Nephron (organoid): Measurements from ENCODE around the gene YWHAE.

Experiments
- H3K27ac Mint-ChIP-seq, 3 experiments: 2 replicates each; pipeline ENCODE4 v1.8.0; 2020; ENCODE audit warnings: mixed read lengths in 3 of 3, mild to moderate bottlenecking in 2 of 3, moderate library complexity in 1 of 3
- H3K27me3 Mint-ChIP-seq: 2 replicates; pipeline ENCODE4 v1.8.0; 2021; ENCODE audit warnings: low read depth, mild to moderate bottlenecking, moderate library complexity, mixed read lengths
- H3K36me3 Mint-ChIP-seq: 2 replicates; pipeline ENCODE4 v1.8.0; 2020; ENCODE audit warnings: low read depth, mixed read lengths
- H3K4me1 Mint-ChIP-seq: 2 replicates; pipeline ENCODE4 v1.8.0; 2020; ENCODE audit warnings: mixed read lengths
- H3K4me3 Mint-ChIP-seq, 3 experiments: 2 replicates each; pipeline ENCODE4 v1.8.0; 2020; ENCODE audit warnings: mild to moderate bottlenecking in 3 of 3, mixed read lengths in 3 of 3, moderate library complexity in 2 of 3
- H3K9me3 Mint-ChIP-seq: 2 replicates; pipeline ENCODE4 v1.8.0; 2020; ENCODE audit warnings: mixed read lengths
- CTCF ChIP-seq, 3 experiments: fragments of 200-600 bp; sonication (generic); IDR thresholded peaks; one replicate each; pipeline ENCODE4 v1.5.0; 2021; ENCODE audit warnings: antibody characterized with exemption in 3 of 3; ENCODE audit not compliant: unreplicated experiment in 3 of 3

The YWHAE gene

GRCh38 chr17:1351275-1351674, 48.7 kb downstream of the YWHAE start:
- no peak for TF ChIP-seq CTCF (IDR thresholded peaks at IDR 0.05; ENCODE audit: unreplicated experiment in 3 of 3)
- Mint-ChIP-seq H3K27ac (peak overlapping the region in 1 of 3 experiments; percentile 39), H3K4me3 (no peak overlapping the region), H3K36me3 (peaks cover 75% of the 10 kb centered on the region), H3K4me1 (peaks cover 7% of the 10 kb centered on the region), H3K27me3 (no peaks in the 10 kb centered on the region), H3K9me3 (no peaks in the 10 kb centered on the region)

GRCh38 chr17:1347589-1348323, 52.3 kb downstream of the YWHAE start:
- Mint-ChIP-seq H3K4me1 (peaks cover 16% of the 10 kb centered on the region), H3K27me3 (no peaks in the 10 kb centered on the region), H3K9me3 (no peaks in the 10 kb centered on the region)

GRCh38 chr17:1344521-1344920, 55.5 kb downstream of the YWHAE start:
- Mint-ChIP-seq H3K36me3 (peaks cover 67% of the 10 kb centered on the region), H3K9me3 (no peaks in the 10 kb centered on the region), H3K27ac (peak overlapping the region in 1 of 3 experiments; percentile 6), H3K4me3 (no peak overlapping the region), H3K4me1 (peaks cover 16% of the 10 kb centered on the region), H3K27me3 (no peaks in the 10 kb centered on the region)
- TF ChIP-seq CTCF (IDR thresholded peaks at IDR 0.05; ENCODE audit: unreplicated experiment in 3 of 3): no peak

More at GRCh38 chr17:1347589-1348323, 52.3 kb downstream of the YWHAE start:
- Mint-ChIP-seq H3K4me3 (peak overlapping the region in 1 of 3 experiments; percentile 37), H3K36me3 (peaks cover 79% of the 10 kb centered on the region), H3K27ac (peak overlapping the region; percentile 35 to 69 (median 61))
- TF ChIP-seq CTCF (IDR thresholded peaks at IDR 0.05; ENCODE audit: unreplicated experiment in 3 of 3): no peak

GRCh38 chr17:1343554-1343953, 56.5 kb downstream of the YWHAE start:
- no peaks in the 10 kb centered on the region for H3K27me3 Mint-ChIP-seq
- peaks cover 69% of the 10 kb centered on the region for H3K36me3 Mint-ChIP-seq
- no peaks in the 10 kb centered on the region for H3K9me3 Mint-ChIP-seq
- no peak for TF ChIP-seq CTCF (IDR thresholded peaks at IDR 0.05; ENCODE audit: unreplicated experiment in 3 of 3)
- no peak overlapping the region for H3K27ac Mint-ChIP-seq
- H3K4me3 Mint-ChIP-seq: no peak overlapping the region
- peaks cover 16% of the 10 kb centered on the region for H3K4me1 Mint-ChIP-seq

- H3K9me3 Mint-ChIP-seq: no peaks in the 10 kb centered on the region
- no peak overlapping the region for H3K27ac Mint-ChIP-seq
- H3K4me3 Mint-ChIP-seq: no peak overlapping the region
- TF ChIP-seq CTCF (IDR thresholded peaks at IDR 0.05; ENCODE audit: unreplicated experiment in 3 of 3): no peak
- H3K36me3 Mint-ChIP-seq: peaks cover 52% of the 10 kb centered on the region
- no peaks in the 10 kb centered on the region for H3K27me3 Mint-ChIP-seq
- H3K4me1 Mint-ChIP-seq: peaks cover 3% of the 10 kb centered on the region
Observed at GRCh38 chr17:1340371-1340770, 59.7 kb downstream of the YWHAE start.

GRCh38 chr17:1331708-1332107, 68.3 kb downstream of the YWHAE start:
- no peaks in the 10 kb centered on the region for H3K4me1 Mint-ChIP-seq
- H3K27ac Mint-ChIP-seq: no peak overlapping the region
- no peaks in the 10 kb centered on the region for H3K27me3 Mint-ChIP-seq
- H3K4me3 Mint-ChIP-seq: no peak overlapping the region
- H3K9me3 Mint-ChIP-seq: no peaks in the 10 kb centered on the region
- no peak for TF ChIP-seq CTCF (IDR thresholded peaks at IDR 0.05; ENCODE audit: unreplicated experiment in 3 of 3)
- H3K36me3 Mint-ChIP-seq: no peaks in the 10 kb centered on the region
